NT2/D1 (cell line): Measurements from ENCODE around the gene CD37.

Experiments used
- SUZ12 ChIP-seq: IDR thresholded peaks from 2 replicates; pipeline ENCODE4 v1.6.1; 2011; ENCODE audit not compliant: insufficient read length, insufficient read depth; ENCODE audit errors: extremely low read depth
- YY1 ChIP-seq: IDR thresholded peaks from 2 replicates; pipeline ENCODE4 v1.6.1; 2011; ENCODE audit not compliant: insufficient read length, insufficient read depth
- ZNF274 ChIP-seq: IDR thresholded peaks from 2 replicates; pipeline ENCODE4 v1.6.1; 2011; ENCODE audit warnings: mild to moderate bottlenecking, low read depth, low read length

DNA sequence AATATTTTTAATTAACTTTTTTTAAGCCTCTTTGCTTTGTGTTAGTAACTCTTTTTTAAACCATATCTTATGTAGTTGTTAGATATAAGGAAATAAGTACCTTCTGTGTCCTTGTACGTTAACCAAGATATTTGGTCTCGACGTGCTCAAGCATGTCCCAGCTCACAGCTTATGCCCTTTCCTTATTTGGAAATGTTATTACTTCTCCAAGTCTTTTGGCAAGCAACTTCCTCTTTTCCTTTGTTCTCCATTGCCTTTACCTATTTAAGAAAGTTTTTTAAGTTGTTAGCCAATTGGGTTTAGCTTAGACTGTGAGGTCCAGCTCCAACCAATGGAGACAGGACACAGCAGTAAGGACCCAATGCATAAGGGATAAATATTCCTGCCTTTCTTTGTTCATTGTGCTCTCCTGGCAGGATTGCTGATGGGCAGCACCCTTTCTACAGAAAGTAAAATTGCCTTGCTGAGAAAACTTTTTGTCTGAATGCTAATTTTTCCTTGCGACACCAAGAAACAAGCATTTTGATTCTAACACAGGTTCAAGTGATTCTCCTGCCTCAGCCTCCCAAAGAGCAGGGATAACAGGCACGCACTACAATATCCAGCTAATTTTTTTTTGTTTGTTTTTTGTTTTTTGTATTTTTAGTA lies 33.6 kb downstream of the CD37 start:
- TF ChIP-seq YY1 = no peak
- TF ChIP-seq SUZ12 = no peak
- TF ChIP-seq ZNF274 = no peak
